ENCODE measurements around the gene TMEM101. TPM values are rescaled to one million over a fixed set of nuclear protein-coding genes. Genes with fewer than 3 reads are reported as not detected.

TMEM101 gene
- total RNA-seq, 4 donors from 2014 or later: 22.9 to 30.7 (median 27.2) TPM

DNA sequence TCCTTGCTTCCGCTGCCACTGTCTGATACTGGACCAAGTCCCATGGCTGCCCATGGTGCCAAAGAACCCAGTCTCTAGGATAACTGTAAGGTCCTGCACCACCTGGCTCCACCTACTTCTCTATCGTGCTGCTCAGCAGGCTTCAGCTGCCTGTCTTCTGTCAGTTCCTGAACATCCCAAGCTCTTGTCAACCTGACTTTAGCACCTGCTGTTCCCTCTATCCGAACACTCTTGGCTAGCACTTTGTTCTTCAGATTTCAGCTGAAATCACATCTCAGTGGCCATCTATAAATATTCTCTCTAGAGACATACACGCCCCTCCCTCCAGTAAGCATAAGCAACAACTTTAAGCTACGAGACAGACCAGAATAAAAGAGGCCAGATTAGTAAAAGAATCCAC is 15.0 kb upstream of the TMEM101 start:
- WGBS: 66% methylated on average over 5 of the region's 5 CpGs
- Histone ChIP-seq H3K9me3 (no peaks in the 10 kb centered on the region), H3K4me3 (no peak overlapping the region), H3K36me3 (peaks cover 12 to 63% (median 41%) of the 10 kb centered on the region in 4 donors), H3K27ac (replicated peaks in 1 of 4) (no peak overlapping the region), H3K4me1 (no peaks in the 10 kb centered on the region), H3K27me3 (no peaks in the 10 kb centered on the region)
- intact Hi-C loops (cut with DNase I): no loop called here
- DNase-seq (ENCODE audit: extremely low spot score): no peak
- TF ChIP-seq POLR2AphosphoS5 (IDR thresholded peaks at IDR 0.05) (no peak), EP300 (IDR thresholded peaks at IDR 0.05) (no peak), POLR2A (IDR thresholded peaks at IDR 0.05; ENCODE audit: low read depth) (no peak)
- TF ChIP-seq, protein P1, sequence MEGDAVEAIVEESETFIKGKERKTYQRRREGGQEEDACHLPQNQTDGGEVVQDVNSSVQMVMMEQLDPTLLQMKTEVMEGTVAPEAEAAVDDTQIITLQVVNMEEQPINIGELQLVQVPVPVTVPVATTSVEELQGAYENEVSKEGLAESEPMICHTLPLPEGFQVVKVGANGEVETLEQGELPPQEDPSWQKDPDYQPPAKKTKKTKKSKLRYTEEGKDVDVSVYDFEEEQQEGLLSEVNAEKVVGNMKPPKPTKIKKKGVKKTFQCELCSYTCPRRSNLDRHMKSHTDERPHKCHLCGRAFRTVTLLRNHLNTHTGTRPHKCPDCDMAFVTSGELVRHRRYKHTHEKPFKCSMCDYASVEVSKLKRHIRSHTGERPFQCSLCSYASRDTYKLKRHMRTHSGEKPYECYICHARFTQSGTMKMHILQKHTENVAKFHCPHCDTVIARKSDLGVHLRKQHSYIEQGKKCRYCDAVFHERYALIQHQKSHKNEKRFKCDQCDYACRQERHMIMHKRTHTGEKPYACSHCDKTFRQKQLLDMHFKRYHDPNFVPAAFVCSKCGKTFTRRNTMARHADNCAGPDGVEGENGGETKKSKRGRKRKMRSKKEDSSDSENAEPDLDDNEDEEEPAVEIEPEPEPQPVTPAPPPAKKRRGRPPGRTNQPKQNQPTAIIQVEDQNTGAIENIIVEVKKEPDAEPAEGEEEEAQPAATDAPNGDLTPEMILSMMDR (IDR thresholded peaks at IDR 0.05): no peak

DNA sequence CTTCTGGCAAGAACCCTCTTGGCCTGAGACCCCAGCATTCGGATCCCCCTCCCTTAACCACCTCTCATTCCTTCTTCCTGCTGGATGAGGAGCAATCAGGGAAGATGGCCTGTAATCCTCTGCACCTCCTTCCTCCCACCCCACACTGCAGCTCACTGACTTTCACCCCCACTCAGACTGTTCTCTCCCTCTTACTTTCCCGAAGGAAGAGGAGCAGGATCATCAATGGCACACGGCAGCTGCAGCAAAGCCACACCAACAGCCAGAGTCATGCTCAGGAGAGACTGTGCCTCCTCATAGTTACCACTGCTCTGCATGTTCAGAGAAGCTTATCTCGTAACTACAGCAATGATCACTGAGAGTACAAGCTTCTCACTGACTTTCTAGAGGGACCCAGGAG is 10.1 kb upstream of the TMEM101 start:
- Histone ChIP-seq H3K27ac (replicated peaks in 1 of 4) (no peak overlapping the region), H3K4me1 (no peaks in the 10 kb centered on the region), H3K36me3 (peaks cover 6 to 49% (median 21%) of the 10 kb centered on the region in 4 donors), H3K4me3 (no peak overlapping the region), H3K9me3 (no peaks in the 10 kb centered on the region), H3K27me3 (no peaks in the 10 kb centered on the region)
- DNase-seq (ENCODE audit: extremely low spot score): no peak
- 82% methylated on average over 4 of the region's 4 CpGs for WGBS
- intact Hi-C loops (cut with DNase I): no loop called here
- TF ChIP-seq EP300 (IDR thresholded peaks at IDR 0.05) (no peak), POLR2AphosphoS5 (IDR thresholded peaks at IDR 0.05) (no peak), POLR2A (IDR thresholded peaks at IDR 0.05; ENCODE audit: low read depth) (no peak)
- TF ChIP-seq, protein P1 (IDR thresholded peaks at IDR 0.05): no peak

GRCh38 chr17:44024271-44024663 is 9.5 kb upstream of the TMEM101 start:
- no peak for DNase-seq (ENCODE audit: extremely low spot score)
- no peak for TF ChIP-seq EP300 (IDR thresholded peaks at IDR 0.05)
- TF ChIP-seq, protein P1 (IDR thresholded peaks at IDR 0.05): no peak
- no peak for TF ChIP-seq POLR2AphosphoS5 (IDR thresholded peaks at IDR 0.05)
- no peak for TF ChIP-seq POLR2A (IDR thresholded peaks at IDR 0.05; ENCODE audit: low read depth)
- Histone ChIP-seq H3K9me3 (no peaks in the 10 kb centered on the region), H3K36me3 (peaks cover 6 to 44% (median 21%) of the 10 kb centered on the region in 4 donors), H3K4me3 (no peak overlapping the region), H3K4me1 (no peaks in the 10 kb centered on the region), H3K27me3 (no peaks in the 10 kb centered on the region), H3K27ac (replicated peaks in 1 of 4) (no peak overlapping the region)
- 80% methylated on average over 1 of the region's 6 CpGs for WGBS
- intact Hi-C loops (cut with DNase I): no loop called here

GRCh38 chr17:44023545-44024270 is 8.9 kb upstream of the TMEM101 start:
- WGBS: 93% methylated on average over 21 of the region's 22 CpGs
- Histone ChIP-seq H3K9me3 (no peaks in the 10 kb centered on the region), H3K4me1 (no peaks in the 10 kb centered on the region), H3K27me3 (no peaks in the 10 kb centered on the region), H3K27ac (replicated peaks in 1 of 4) (no peak overlapping the region), H3K36me3 (peaks cover 3 to 39% (median 21%) of the 10 kb centered on the region in 4 donors), H3K4me3 (no peak overlapping the region)
- DNase-seq (ENCODE audit: extremely low spot score): no peak
- TF ChIP-seq EP300 (IDR thresholded peaks at IDR 0.05): no peak
- TF ChIP-seq POLR2A (IDR thresholded peaks at IDR 0.05; ENCODE audit: low read depth): no peak
- no peak for TF ChIP-seq POLR2AphosphoS5 (IDR thresholded peaks at IDR 0.05)
- TF ChIP-seq, protein P1 (IDR thresholded peaks at IDR 0.05): no peak
- intact Hi-C loops (cut with DNase I): no loop called here
